ENCODE results near the gene GALNS. TPM values are rescaled to one million over a fixed set of nuclear protein-coding genes. Genes with fewer than 3 reads are reported as not detected.

GALNS gene
- total RNA-seq, 1 experiment from 2014 or later: 29.5 TPM

GRCh38 chr16:88843256-88843655, 13.5 kb downstream of the GALNS start (continued):
- TF ChIP-seq NFATC4 (CRISPR knock-in tag; IDR thresholded peaks at IDR 0.05) (no peak), SOX15 (CRISPR knock-in tag; IDR thresholded peaks at IDR 0.05) (no peak), ZNF396 (CRISPR knock-in tag; IDR thresholded peaks at IDR 0.05; ENCODE audit: borderline replicate concordance) (no peak), NFYB (CRISPR knock-in tag; conservative IDR thresholded peaks at IDR 0.05; ENCODE audit: low read depth) (no peak)

GRCh38 chr16:88842806-88843205, 13.9 kb downstream of the GALNS start:
- ChIA-PET CTCF (no interaction called here), POLR2A (no interaction called here)
- no peak for DNase-seq (ENCODE audit: low spot score)
- Mint-ChIP-seq H3K4me1 (no peaks in the 10 kb centered on the region), H3K27me3 (ENCODE audit: low read depth) (no peaks in the 10 kb centered on the region), H3K27ac (no peak overlapping the region), H3K9me3 (no peaks in the 10 kb centered on the region), H3K4me3 (no peak overlapping the region), H3K36me3 (peaks cover 4% of the 10 kb centered on the region)
- TF ChIP-seq RORB (CRISPR knock-in tag; IDR thresholded peaks at IDR 0.05) (no peak), EMX1 (CRISPR knock-in tag; IDR thresholded peaks at IDR 0.05) (no peak), ZNF425 (CRISPR knock-in tag; conservative IDR thresholded peaks at IDR 0.05) (no peak), FOXJ3 (CRISPR knock-in tag; IDR thresholded peaks at IDR 0.05; ENCODE audit: borderline replicate concordance) (no peak), MYBL2 (CRISPR knock-in tag; IDR thresholded peaks at IDR 0.05) (no peak), ATF3 (CRISPR knock-in tag; conservative IDR thresholded peaks at IDR 0.05) (no peak), MLX (CRISPR knock-in tag; IDR thresholded peaks at IDR 0.05) (no peak), HMGA2 (CRISPR knock-in tag; IDR thresholded peaks at IDR 0.05) (no peak), USF1 (CRISPR knock-in tag; IDR thresholded peaks at IDR 0.05) (no peak), JUN (CRISPR knock-in tag; IDR thresholded peaks at IDR 0.05) (no peak), NFYB (CRISPR knock-in tag; conservative IDR thresholded peaks at IDR 0.05; ENCODE audit: low read depth) (no peak), KAT7 (CRISPR knock-in tag; IDR thresholded peaks at IDR 0.05; ENCODE audit: borderline replicate concordance) (no peak), TEAD1 (CRISPR knock-in tag; IDR thresholded peaks at IDR 0.05) (no peak), GTF2I (CRISPR knock-in tag; conservative IDR thresholded peaks at IDR 0.05) (no peak), ZNF671 (CRISPR knock-in tag; IDR thresholded peaks at IDR 0.05) (no peak), MAX (CRISPR knock-in tag; IDR thresholded peaks at IDR 0.05) (no peak), ARID4B (CRISPR knock-in tag; IDR thresholded peaks at IDR 0.05; ENCODE audit: borderline replicate concordance) (no peak), IRF1 (CRISPR knock-in tag; IDR thresholded peaks at IDR 0.05) (no peak), SMAD4 (CRISPR knock-in tag; IDR thresholded peaks at IDR 0.05) (no peak)
- no peak for ATAC-seq
